Stimulated activated naive CD8-positive, alpha-beta T cell treated with anti-CD3 and anti-CD28 coated beads, Interleukin-15, Interleukin-2, amounts not matched to agents 100 ng/mL and 50 ng/mL, for 24 hours (primary cell): ENCODE measurements around the gene DUSP8.

Source experiments
- H3K27ac Mint-ChIP-seq: one replicate; pipeline ENCODE4 v1.8.0; 2021; ENCODE audit warnings: mild to moderate bottlenecking, mixed read lengths
- H3K27me3 Mint-ChIP-seq: one replicate; pipeline ENCODE4 v1.8.0; 2021; ENCODE audit warnings: mixed read lengths
- H3K36me3 Mint-ChIP-seq: one replicate; pipeline ENCODE4 v1.8.0; 2021; ENCODE audit warnings: low read depth, mixed read lengths
- H3K4me1 Mint-ChIP-seq: one replicate; pipeline ENCODE4 v1.8.0; 2021; ENCODE audit warnings: low read depth, mixed read lengths
- H3K4me3 Mint-ChIP-seq: one replicate; pipeline ENCODE4 v1.8.0; 2021; ENCODE audit warnings: mild to moderate bottlenecking, mixed read lengths
- H3K9me3 Mint-ChIP-seq: one replicate; pipeline ENCODE4 v1.8.0; 2021; ENCODE audit warnings: mixed read lengths

Gene DUSP8

DNA sequence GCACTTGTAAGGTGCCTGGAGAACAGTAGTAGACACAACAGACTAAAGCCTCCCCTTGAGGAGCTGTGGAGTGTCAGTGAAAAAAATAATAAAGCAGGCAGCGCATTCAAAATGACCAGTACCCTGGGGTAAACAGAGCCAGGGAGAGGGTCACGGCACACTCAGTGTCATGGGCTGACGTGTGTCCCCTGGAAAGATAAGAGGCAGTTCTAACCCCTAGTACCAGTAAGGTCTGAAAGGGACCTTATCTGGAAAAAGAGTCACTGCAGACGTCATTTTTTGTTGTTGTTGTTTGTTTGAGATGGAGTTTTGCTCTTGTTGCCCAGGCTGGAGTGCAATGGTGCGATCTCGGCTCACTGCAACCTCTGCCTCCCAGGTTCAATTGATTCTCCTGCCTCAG lies 32.0 kb downstream of the DUSP8 start:
- H3K4me3 Mint-ChIP-seq: no peak overlapping the region
- peaks cover 12% of the 10 kb centered on the region for H3K4me1 Mint-ChIP-seq
- H3K36me3 Mint-ChIP-seq: no peaks in the 10 kb centered on the region
- peaks cover 4% of the 10 kb centered on the region for H3K27me3 Mint-ChIP-seq
- H3K27ac Mint-ChIP-seq: no peak overlapping the region
- no peaks in the 10 kb centered on the region for H3K9me3 Mint-ChIP-seq

DNA sequence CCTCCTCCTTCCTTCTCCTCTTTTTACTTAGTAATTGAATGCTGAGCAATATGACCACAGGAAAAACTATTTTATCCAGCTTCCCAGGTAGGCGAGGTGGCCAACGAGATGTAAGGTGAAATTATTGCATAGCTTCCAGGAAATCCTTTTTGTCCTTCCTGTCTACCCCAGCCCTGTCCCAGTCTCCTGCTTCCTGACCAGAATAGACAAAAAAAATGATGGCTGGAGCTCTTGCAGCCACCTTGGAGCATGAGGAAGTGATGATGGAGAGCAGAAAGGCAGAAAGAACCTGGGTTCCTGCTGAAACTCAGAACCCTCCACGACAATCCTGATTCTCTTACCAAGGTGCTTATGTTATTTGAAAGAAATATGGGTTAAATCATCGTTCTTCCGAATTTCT lies 33.9 kb downstream of the DUSP8 start:
- peaks cover 4% of the 10 kb centered on the region for H3K27me3 Mint-ChIP-seq
- no peak overlapping the region for H3K27ac Mint-ChIP-seq
- no peaks in the 10 kb centered on the region for H3K9me3 Mint-ChIP-seq
- H3K4me3 Mint-ChIP-seq: no peak overlapping the region
- H3K4me1 Mint-ChIP-seq: peaks cover 17% of the 10 kb centered on the region
- H3K36me3 Mint-ChIP-seq: no peaks in the 10 kb centered on the region

DNA sequence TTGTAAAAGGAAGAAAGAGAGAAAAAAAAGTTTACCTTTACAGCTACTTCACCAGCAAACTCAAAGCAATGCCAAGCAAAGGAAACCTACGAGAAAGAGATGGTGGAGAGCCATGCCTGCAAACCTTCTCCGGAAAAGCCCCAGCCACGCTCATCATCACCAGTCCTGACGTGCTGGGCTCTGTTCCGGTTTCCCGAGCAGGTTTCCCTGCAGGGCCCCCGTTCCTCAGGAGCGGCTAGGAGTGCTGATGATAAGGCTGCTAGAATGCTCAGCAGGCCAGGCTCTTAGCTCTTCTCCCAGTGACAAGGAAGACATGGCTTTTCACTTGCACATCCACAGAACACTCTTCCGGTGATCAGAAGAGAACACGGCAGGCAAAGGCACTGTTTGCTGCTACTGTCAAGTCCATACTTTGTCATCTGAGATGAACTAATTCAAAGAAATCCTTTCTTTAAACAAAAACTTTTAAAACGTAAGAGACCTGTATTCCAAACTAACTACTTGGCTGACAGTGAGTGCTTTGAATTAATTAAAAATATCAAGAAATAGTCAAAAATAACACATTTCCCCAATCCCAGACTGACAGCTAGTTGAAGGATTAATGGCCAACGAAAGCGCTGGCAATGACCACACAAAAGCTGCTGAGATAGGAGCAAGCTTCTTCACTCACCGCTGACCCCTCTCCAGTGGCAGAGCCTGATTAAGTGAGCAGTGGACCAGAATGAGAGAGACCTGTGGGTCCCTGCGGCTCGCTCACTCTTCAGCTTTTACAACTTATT lies 35.8 kb downstream of the DUSP8 start:
- H3K4me1 Mint-ChIP-seq: peaks cover 17% of the 10 kb centered on the region
- H3K36me3 Mint-ChIP-seq: no peaks in the 10 kb centered on the region
- peaks cover 4% of the 10 kb centered on the region for H3K27me3 Mint-ChIP-seq
- H3K4me3 Mint-ChIP-seq: no peak overlapping the region
- H3K9me3 Mint-ChIP-seq: no peaks in the 10 kb centered on the region
- H3K27ac Mint-ChIP-seq: no peak overlapping the region

DNA sequence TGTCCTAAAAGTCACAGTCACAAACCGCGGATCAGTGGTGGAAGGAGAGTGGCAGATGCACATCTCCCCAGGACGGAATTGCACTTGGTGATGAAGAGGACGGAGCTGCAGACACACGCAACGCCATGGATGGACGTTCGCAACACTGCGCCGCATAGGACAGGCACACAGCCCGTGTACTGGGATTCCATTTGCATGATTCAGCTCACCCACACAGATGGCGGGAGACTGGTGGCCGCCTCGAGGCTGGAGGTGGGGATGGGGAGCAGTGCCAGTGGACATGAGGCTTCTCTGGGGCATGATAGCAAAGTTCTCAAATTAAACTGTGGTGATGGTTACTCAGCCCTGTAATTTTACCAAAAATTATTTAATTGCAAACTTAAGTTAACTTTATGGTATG lies 37.4 kb downstream of the DUSP8 start:
- Mint-ChIP-seq H3K27ac (no peak overlapping the region), H3K4me3 (no peak overlapping the region), H3K9me3 (no peaks in the 10 kb centered on the region), H3K27me3 (no peaks in the 10 kb centered on the region), H3K36me3 (no peaks in the 10 kb centered on the region), H3K4me1 (peaks cover 17% of the 10 kb centered on the region)

DNA sequence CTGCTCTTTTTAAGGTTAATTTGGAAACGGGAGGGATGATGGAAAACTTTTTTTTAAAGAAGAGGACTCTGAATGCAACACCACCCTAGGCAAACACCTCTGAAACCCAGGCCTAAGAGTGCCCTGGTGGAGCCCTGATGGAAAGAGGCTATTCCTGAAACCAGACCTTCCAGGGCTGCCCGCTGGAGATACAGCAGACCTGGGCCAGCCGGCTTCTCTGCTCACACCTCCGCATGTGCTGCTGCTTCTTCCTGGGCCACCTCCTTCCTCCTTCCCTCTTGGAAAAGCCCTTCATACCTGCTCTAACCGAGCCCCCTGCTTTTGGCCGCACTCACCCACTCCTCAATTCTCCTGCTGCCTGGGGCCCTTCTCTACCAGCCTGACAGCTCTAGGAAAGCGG lies 37.9 kb downstream of the DUSP8 start:
- no peak overlapping the region for H3K27ac Mint-ChIP-seq
- H3K4me3 Mint-ChIP-seq: no peak overlapping the region
- H3K4me1 Mint-ChIP-seq: peaks cover 17% of the 10 kb centered on the region
- H3K36me3 Mint-ChIP-seq: no peaks in the 10 kb centered on the region
- no peaks in the 10 kb centered on the region for H3K9me3 Mint-ChIP-seq
- H3K27me3 Mint-ChIP-seq: no peaks in the 10 kb centered on the region

DNA sequence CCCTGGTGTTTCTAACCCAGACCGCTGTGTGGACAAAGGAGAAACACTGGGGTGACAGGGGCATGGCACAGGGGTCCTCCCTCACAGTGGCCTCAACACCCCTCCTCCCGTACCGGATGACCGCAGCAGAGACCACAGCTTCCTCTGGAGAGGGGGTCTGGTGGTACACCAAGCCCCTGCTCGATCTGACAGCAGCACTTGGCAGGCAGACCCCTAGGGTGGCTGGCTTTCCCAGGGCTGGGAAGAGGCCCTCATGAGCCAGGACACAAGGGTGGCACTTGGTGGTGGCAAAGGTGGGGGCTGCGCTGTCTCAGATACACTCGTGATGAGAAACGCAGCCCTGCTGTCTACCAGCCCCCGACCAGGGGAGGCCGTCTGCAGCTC lies 38.7 kb downstream of the DUSP8 start:
- Mint-ChIP-seq H3K27me3 (no peaks in the 10 kb centered on the region), H3K9me3 (no peaks in the 10 kb centered on the region), H3K27ac (no peak overlapping the region), H3K4me1 (peaks cover 17% of the 10 kb centered on the region), H3K4me3 (no peak overlapping the region), H3K36me3 (no peaks in the 10 kb centered on the region)

DNA sequence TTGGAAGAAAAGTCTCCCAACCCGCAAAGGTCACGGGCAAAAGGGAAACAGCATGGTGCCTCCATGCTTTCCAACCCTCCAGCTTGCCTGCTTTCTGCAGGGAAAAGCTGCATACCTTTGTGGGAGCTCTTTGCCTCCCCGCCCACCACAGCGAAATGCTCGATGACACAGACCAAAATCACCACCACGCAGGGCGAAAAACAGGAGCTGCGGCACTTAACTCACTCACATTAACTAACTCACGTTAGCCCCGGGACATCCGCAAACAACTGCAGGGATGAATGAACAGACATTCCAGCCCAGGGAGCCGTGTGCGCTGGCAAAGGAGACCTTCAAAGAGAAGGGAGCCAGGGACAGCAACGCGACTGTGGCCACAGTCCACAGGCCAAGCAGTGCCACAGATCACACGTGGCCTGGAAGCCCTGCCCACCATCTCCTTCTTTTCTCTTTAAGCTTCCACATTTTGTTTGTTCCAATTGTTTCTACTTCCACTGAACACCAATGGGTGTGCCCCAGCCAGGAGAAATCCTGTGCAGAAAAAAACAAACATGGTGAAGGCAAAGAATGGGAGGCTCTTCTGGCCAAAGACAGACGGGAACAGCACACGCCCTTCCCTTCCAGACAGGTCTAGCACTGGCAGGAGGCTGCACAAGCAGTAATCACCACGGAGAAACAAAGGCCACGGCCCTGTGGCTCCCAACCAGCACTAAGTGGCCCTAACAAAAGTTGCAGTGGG lies 39.3 kb downstream of the DUSP8 start:
- Mint-ChIP-seq H3K36me3 (no peaks in the 10 kb centered on the region), H3K4me1 (peaks cover 20% of the 10 kb centered on the region), H3K27me3 (no peaks in the 10 kb centered on the region), H3K4me3 (no peak overlapping the region), H3K9me3 (no peaks in the 10 kb centered on the region), H3K27ac (no peak overlapping the region)

DNA sequence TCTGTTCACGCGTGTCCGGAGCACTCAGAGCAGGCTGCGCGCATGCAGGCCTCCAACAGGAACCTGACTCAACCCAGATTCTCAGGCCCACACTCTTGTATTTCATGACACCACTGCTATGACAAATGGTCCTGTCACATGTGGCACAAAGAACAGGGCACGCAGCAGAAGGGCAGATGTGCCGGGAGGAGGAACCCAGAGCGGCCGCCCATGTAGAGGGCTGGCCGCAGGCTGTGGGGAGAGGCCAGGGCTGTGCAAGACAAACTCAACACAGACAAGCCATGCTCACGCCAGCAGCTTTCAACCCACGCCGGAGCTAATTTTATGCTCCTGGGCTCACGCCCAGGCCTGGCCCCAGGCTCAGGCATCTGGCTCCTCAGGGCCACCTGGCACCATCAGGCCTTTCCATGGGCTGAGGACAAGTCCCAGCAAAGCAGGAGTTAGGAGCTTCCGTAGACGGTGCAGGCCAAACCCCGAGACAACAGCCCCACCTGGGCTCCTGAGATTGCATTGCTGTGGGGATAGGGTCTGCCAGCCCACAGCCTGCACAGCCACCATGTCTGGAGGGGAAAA lies 40.0 kb downstream of the DUSP8 start:
- H3K27ac Mint-ChIP-seq: no peak overlapping the region

DNA sequence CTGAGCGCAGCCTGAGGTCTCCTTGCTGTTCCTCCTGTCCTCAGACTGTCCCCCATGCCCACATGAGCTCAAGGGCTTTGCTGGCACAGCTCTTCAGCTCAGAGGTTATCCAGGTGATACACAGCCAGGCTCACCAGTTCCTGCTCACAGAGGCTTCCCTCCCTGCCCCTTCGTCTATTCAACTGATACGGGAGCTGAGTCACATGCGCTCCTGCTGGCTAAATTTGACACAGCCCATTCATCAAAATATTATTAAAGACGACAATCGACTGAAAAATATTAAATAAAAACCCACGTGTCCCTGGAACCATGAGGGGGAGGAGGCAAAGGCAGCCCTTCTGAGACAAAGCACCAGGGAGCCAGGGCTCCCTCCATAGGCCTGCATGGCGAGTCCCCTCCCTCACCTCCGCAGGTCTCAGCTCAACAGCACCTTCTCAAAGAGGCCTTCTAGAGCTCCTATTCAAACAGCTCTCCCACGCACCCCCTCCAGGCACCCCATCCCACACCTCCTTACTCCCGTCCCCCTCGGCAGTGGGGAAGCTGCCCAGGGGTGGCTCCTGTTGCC lies 40.5 kb downstream of the DUSP8 start:
- peaks cover 15% of the 10 kb centered on the region for H3K4me1 Mint-ChIP-seq
- H3K27me3 Mint-ChIP-seq: no peaks in the 10 kb centered on the region
- H3K4me3 Mint-ChIP-seq: no peak overlapping the region
- no peaks in the 10 kb centered on the region for H3K36me3 Mint-ChIP-seq
- no peak overlapping the region for H3K27ac Mint-ChIP-seq
- H3K9me3 Mint-ChIP-seq: no peaks in the 10 kb centered on the region

More for the DNA sequence above, 40.0 kb downstream of the DUSP8 start:
- H3K4me3 Mint-ChIP-seq: no peak overlapping the region
- H3K9me3 Mint-ChIP-seq: no peaks in the 10 kb centered on the region
- H3K27me3 Mint-ChIP-seq: no peaks in the 10 kb centered on the region
- H3K4me1 Mint-ChIP-seq: peaks cover 17% of the 10 kb centered on the region
- no peaks in the 10 kb centered on the region for H3K36me3 Mint-ChIP-seq

DNA sequence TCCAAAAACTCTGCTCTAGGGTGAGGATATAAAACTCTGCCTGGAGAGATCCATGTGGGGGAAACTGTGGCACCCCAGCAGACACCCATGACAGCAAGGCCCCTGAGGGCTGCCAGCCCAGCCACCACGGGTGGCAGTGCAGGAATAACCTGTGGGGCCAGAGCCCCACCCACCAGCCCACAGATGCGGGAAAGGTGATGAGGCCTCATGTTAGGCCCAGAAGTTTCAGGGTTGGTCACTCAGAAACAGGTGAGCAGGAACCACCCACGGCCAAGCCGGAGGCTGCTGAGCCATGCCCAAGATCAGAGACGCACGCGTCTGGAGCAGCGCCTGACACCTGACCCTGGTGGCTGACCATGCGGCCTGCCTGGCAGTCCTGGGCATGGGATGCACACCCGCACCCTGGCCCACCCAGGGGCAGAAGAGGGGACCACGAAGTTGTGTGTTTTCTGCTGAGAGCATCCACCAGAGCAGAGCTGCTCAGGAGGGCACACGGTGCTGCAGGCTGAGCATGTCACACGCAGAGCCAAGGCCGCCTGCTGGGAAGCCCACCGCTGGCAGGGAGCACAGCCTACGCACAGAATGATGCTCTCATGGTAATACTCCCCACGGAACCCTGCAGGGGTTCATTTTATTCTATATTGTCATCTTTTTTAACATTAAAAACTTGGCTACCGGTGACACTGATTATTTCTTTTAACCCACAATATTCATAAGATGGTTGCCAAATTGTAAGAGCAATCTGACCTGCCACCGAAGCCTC lies 41.2 kb downstream of the DUSP8 start:
- Mint-ChIP-seq H3K36me3 (no peaks in the 10 kb centered on the region), H3K4me3 (no peak overlapping the region), H3K4me1 (peaks cover 12% of the 10 kb centered on the region), H3K9me3 (no peaks in the 10 kb centered on the region), H3K27ac (no peak overlapping the region), H3K27me3 (no peaks in the 10 kb centered on the region)

DNA sequence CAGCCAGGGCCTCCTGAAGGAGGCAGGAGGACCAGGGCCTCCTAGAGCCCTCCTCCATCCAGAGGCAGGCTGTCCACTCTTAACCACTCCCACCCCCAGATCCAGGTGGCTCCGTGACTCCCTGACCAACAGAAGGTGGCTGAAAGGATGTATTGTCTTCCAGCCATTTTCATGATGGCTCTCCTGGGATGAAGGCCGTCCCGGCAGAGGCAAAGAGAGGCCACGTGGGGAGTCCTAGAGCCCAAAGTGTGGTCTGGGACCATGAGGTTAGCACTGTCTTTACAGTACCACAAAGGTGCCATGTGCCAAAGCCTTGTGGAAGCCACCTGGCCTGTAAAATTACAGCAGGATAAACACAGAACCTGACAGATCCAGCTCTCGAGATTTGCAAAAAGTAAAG lies 42.3 kb downstream of the DUSP8 start:
- Mint-ChIP-seq H3K4me1 (peaks cover 5% of the 10 kb centered on the region), H3K36me3 (no peaks in the 10 kb centered on the region), H3K9me3 (no peaks in the 10 kb centered on the region), H3K27me3 (no peaks in the 10 kb centered on the region), H3K27ac (no peak overlapping the region), H3K4me3 (no peak overlapping the region)

DNA sequence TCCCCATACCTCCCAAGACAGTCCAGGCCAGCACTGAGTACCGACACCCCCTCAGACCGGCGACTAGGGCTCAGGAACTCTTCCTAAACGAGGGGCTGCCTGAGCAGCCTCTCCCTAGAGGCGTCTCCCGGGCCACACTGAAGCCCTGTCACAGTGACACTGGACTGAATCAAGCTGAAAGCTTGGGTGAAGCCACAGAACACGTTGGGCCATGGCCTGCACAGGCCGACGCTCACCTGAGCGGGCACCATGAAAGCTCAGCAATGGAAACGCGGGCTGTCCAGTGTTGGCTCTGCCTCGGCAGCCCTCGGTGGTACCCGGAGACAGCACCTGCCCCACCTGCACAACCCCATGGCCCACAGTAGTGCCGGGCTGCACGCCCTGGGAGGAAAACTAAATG lies 42.8 kb downstream of the DUSP8 start:
- no peak overlapping the region for H3K4me3 Mint-ChIP-seq
- H3K27ac Mint-ChIP-seq: no peak overlapping the region
- H3K9me3 Mint-ChIP-seq: no peaks in the 10 kb centered on the region
- no peaks in the 10 kb centered on the region for H3K27me3 Mint-ChIP-seq
- no peaks in the 10 kb centered on the region for H3K36me3 Mint-ChIP-seq
- peaks cover 3% of the 10 kb centered on the region for H3K4me1 Mint-ChIP-seq

DNA sequence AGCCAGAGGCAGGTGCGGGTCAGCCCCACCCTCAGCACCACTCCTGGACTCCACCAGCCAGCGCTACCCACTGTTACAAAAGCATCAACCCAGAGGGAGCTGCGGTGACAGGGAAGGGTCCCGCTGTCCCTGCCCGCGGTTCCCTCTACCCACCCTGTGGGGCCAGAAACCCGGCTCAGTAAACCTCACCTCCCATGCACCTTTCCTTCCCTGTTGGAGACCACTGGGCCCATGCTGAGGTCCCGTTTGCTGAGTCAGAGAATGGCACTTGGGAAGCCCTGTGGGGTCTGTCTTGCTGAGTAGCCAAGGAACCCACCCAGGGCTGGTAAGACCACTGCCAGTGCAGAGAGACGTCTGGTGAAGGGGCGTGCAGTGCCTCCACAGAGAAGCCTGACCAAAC lies 43.4 kb downstream of the DUSP8 start:
- H3K27ac Mint-ChIP-seq: no peak overlapping the region
- no peaks in the 10 kb centered on the region for H3K27me3 Mint-ChIP-seq
- peaks cover 5% of the 10 kb centered on the region for H3K4me1 Mint-ChIP-seq
- no peaks in the 10 kb centered on the region for H3K9me3 Mint-ChIP-seq
- H3K36me3 Mint-ChIP-seq: no peaks in the 10 kb centered on the region
- H3K4me3 Mint-ChIP-seq: no peak overlapping the region

DNA sequence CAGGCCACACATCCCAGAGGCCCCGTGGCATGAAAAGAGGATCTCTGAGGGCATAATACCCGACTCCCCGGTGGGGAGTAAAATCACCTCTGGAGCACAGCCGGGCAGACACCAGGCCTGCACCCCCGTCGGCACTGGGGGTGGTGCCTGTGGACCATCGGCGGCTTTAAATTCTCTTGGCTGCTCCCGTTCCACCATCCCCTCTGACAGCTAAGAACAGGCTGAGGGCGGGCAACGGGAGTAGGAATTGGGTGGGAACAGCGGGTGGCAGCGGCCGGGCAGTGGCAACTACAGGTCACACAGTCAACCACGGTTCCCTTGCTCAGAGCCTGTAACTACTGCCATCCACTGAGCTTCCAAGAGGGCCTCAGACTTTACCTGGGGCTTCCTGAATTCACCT lies 45.3 kb downstream of the DUSP8 start:
- peaks cover 22% of the 10 kb centered on the region for H3K4me1 Mint-ChIP-seq
- H3K27ac Mint-ChIP-seq: no peak overlapping the region
- H3K27me3 Mint-ChIP-seq: no peaks in the 10 kb centered on the region
- no peaks in the 10 kb centered on the region for H3K9me3 Mint-ChIP-seq
- no peaks in the 10 kb centered on the region for H3K36me3 Mint-ChIP-seq
- H3K4me3 Mint-ChIP-seq: no peak overlapping the region

DNA sequence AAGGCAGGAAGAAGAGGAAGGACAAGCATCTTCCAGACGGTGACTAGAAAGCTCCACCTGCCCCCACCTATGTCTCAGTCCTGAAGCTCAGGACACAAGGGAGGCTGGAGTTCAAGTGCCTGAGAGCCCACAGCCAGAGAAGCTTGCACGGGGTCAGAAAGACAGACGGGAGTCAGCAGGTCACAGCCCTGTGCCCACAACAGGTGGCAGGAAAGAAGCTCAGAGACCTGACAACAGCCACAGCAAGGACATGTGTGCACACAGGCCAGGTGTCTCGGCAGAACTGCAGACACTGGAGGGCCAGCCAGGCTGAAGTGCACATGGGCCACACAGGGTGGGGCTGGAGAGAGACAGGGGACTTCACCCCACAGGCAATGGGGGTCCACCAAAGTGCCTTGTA lies 48.3 kb downstream of the DUSP8 start:
- no peaks in the 10 kb centered on the region for H3K9me3 Mint-ChIP-seq
- H3K36me3 Mint-ChIP-seq: no peaks in the 10 kb centered on the region
- H3K4me3 Mint-ChIP-seq: no peak overlapping the region
- no peak overlapping the region for H3K27ac Mint-ChIP-seq
- no peaks in the 10 kb centered on the region for H3K27me3 Mint-ChIP-seq
- peaks cover 30% of the 10 kb centered on the region for H3K4me1 Mint-ChIP-seq
